ENCODE data around the gene ANKRD29.
"Not testable (repeated sequence)": the region's sequence is repeated elsewhere in the genome, so short reads cannot be mapped to it uniquely, and the experiment has no call there.

DNA sequence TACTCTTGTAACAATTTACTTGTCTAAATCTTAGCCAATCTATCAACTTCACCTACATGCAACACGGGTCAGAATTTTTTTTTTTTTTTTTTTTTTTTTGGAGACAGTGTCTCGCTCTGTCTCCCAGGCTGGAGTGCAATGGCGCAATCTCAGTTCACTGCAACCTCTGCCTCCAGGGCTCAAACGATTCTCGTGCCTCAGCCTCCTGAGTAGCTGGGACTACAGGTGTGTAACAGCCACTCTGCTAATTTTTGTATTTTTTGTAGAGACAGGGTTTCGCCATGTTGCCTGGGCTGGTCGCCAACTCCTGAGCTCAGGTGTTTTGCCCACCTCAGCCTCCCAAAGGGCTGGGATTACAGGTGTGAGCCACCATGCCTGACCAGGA lies 49.6 kb downstream of the ANKRD29 start:
- TF ChIP-seq, protein P1, sequence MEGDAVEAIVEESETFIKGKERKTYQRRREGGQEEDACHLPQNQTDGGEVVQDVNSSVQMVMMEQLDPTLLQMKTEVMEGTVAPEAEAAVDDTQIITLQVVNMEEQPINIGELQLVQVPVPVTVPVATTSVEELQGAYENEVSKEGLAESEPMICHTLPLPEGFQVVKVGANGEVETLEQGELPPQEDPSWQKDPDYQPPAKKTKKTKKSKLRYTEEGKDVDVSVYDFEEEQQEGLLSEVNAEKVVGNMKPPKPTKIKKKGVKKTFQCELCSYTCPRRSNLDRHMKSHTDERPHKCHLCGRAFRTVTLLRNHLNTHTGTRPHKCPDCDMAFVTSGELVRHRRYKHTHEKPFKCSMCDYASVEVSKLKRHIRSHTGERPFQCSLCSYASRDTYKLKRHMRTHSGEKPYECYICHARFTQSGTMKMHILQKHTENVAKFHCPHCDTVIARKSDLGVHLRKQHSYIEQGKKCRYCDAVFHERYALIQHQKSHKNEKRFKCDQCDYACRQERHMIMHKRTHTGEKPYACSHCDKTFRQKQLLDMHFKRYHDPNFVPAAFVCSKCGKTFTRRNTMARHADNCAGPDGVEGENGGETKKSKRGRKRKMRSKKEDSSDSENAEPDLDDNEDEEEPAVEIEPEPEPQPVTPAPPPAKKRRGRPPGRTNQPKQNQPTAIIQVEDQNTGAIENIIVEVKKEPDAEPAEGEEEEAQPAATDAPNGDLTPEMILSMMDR (IDR thresholded peaks at IDR 0.05) = not testable (repeated sequence)
- TF ChIP-seq POLR2A (IDR thresholded peaks at IDR 0.05) = not testable (repeated sequence)

All from testis (tissue), 2 donors.